ENCODE measurements around the gene HPDL.
"Not testable (repeated sequence)": the region's sequence is repeated elsewhere in the genome, so short reads cannot be mapped to it uniquely, and the experiment has no call there.

The HPDL gene

GRCh38 chr1:45354838-45355237 lies 28.1 kb downstream of the HPDL start:
- no peak for DNase-seq

GRCh38 chr1:45355683-45356082 lies 29.0 kb downstream of the HPDL start:
- DNase-seq: no peak

- DNase-seq: no peak
These were observed 29.5 kb downstream of the HPDL start for GRCh38 chr1:45356186-45356585.

GRCh38 chr1:45359882-45360513 lies 33.3 kb downstream of the HPDL start:
- peak; percentile 88 for DNase-seq

GRCh38 chr1:45360981-45361380 lies 34.3 kb downstream of the HPDL start:
- not testable (repeated sequence) for DNase-seq

- no peak for DNase-seq
These were observed 37.6 kb downstream of the HPDL start for GRCh38 chr1:45364294-45364693.

- DNase-seq: no peak
These were observed 38.4 kb downstream of the HPDL start for GRCh38 chr1:45365051-45365450.

- DNase-seq: no peak
These were observed 43.9 kb downstream of the HPDL start for GRCh38 chr1:45370575-45370974.

GRCh38 chr1:45373573-45373972 lies 46.9 kb downstream of the HPDL start:
- DNase-seq: no peak

- peak; percentile 24 for DNase-seq
These were observed 48.7 kb downstream of the HPDL start for GRCh38 chr1:45375104-45376090.

- DNase-seq: no peak
These were observed 51.5 kb downstream of the HPDL start for GRCh38 chr1:45378184-45378583.
